Measurements from ENCODE around the gene ROR2. TPM values are rescaled to one million over a fixed set of nuclear protein-coding genes. Genes with fewer than 3 reads are reported as not detected.

ROR2 gene
- total and polyA plus RNA-seq, 2 of the 8 experiments (the other 6 are each of a cell fraction or from before 2014, with no cell fraction given), result 2.7 to 4.3 TPM

- Histone ChIP-seq H2BK20ac (ENCODE audit: low read length) (no peak overlapping the region), H2BK12ac (ENCODE audit: low read depth, low read length) (no peak overlapping the region), H3K36me3 (ENCODE audit: control insufficient read depth in 2 of 4, insufficient read depth in 4 of 4, low read length in 3 of 4) (no peaks in the 10 kb centered on the region), H3K9me3 (ENCODE audit: insufficient read depth in 2 of 2, low read depth in 1 of 2, low read length in 1 of 2) (no peaks in the 10 kb centered on the region), H3K4me2 (ENCODE audit: insufficient read depth in 1 of 2, low read depth in 2 of 2, low read length in 2 of 2) (no peak overlapping the region), H3K4me3 (ENCODE audit: extremely low read depth in 1 of 4, insufficient read depth in 2 of 4, low read depth in 3 of 4, low read length in 4 of 4) (no peak overlapping the region), H3K14ac (ENCODE audit: insufficient read length) (no peak overlapping the region), H2BK15ac (ENCODE audit: low read length) (no peak overlapping the region), H3K27me3 (replicated peaks in 1 of 4; ENCODE audit: control insufficient read depth in 3 of 4, extremely low read depth in 1 of 4, insufficient read depth in 3 of 4, low read length in 3 of 4) (peaks cover 0 to 1% (median 0%) of the 10 kb centered on the region in 4 experiments; a peak in 1 of 7 replicates), H2BK5ac (ENCODE audit: low read depth, low read length) (no peak overlapping the region), H3K23me2 (ENCODE audit: low read depth, low read length) (no peaks in the 10 kb centered on the region), H4K91ac (replicated peaks; ENCODE audit: insufficient read length, low read length) (no peak overlapping the region), H3K23ac (ENCODE audit: insufficient read length) (no peak overlapping the region), H3K9ac (replicated peaks in 1 of 4; ENCODE audit: extremely low read depth in 1 of 4, low read depth in 3 of 4, low read length in 3 of 4) (no peak overlapping the region), H3K4me1 (replicated peaks in 1 of 4; ENCODE audit: control insufficient read depth in 3 of 4, insufficient read depth in 4 of 4, low read length in 3 of 4) (no peaks in the 10 kb centered on the region), H4K8ac (ENCODE audit: extremely low read depth, insufficient read depth, low read length) (no peak overlapping the region), H3K27ac (ENCODE audit: low read depth, low read length) (no peak overlapping the region), H3K79me2 (ENCODE audit: control insufficient read depth in 1 of 2, insufficient read depth in 2 of 2, low read length in 2 of 2) (no peaks in the 10 kb centered on the region), H3K56ac (replicated peaks; ENCODE audit: insufficient read length, low read depth, low read length) (no peak overlapping the region), H2AFZ (ENCODE audit: low read length) (0 out of 2 replicates have a peak overlapping the region, but pooled peaks have one; percentile 6), H4K5ac (ENCODE audit: insufficient read length, low read depth, low read length) (no peak overlapping the region), H2BK120ac (replicated peaks; ENCODE audit: low read depth, low read length) (no peak overlapping the region), H4K20me1 (replicated peaks in 1 of 2; ENCODE audit: control insufficient read depth in 1 of 2, insufficient read depth in 2 of 2, low read length in 2 of 2) (no peaks in the 10 kb centered on the region), H2AK5ac (ENCODE audit: low read depth, low read length) (no peak overlapping the region), H3K18ac (ENCODE audit: extremely low read depth, low read length) (no peak overlapping the region), H3K4ac (replicated peaks; ENCODE audit: insufficient read length, low read depth, low read length) (no peak overlapping the region), H3K79me1 (ENCODE audit: low read depth, low read length) (no peaks in the 10 kb centered on the region)
- POLR2A ChIA-PET (ENCODE audit: partially characterized antibody), result no interaction called here
- no peak for FAIRE-seq
- 65% methylated on average over 2 of the region's 2 CpGs; no CpG with 5 or more reads in 1 of the 2 experiments for WGBS, 2 experiments (ENCODE audit: extremely low coverage in 1 of 2, insufficient coverage in 1 of 2, insufficient read length in 1 of 2, insufficient replicate concordance in 2 of 2, low coverage in 1 of 2, low lambda C conversion rate in 2 of 2, missing lambda C conversion rate in 1 of 2)
- no peak for DNase-seq (ENCODE audit: low read depth in 1 of 2, low spot score in 2 of 2)
- CTCF ChIA-PET (ENCODE audit: partially characterized antibody), result interaction anchor here (1.2 kb wide), 1 partner anchor 9 kb away, joined by 5 read pairs; no protein-coding TSS in a partner anchor
- TF ChIP-seq TAF1 (IDR thresholded peaks at IDR 0.05; ENCODE audit: low read depth, low read length) (no peak), CHD2 (IDR thresholded peaks at IDR 0.05; ENCODE audit: low read length) (no peak), BCL11A (IDR thresholded peaks at IDR 0.05; ENCODE audit: low read depth in 2 of 2, low read length in 2 of 2) (no peak), E2F6 (IDR thresholded peaks at IDR 0.05) (no peak), SRF (IDR thresholded peaks at IDR 0.05; ENCODE audit: low read depth, low read length) (no peak), USF2 (IDR thresholded peaks at IDR 0.05; ENCODE audit: low read length) (no peak), CBX5 (IDR thresholded peaks at IDR 0.05; ENCODE audit: low read depth, low read length) (no peak), TCF12 (IDR thresholded peaks at IDR 0.05; ENCODE audit: low read depth, low read length) (no peak), HDAC6 (IDR thresholded peaks at IDR 0.05; ENCODE audit: low read depth, low read length) (no peak), BACH1 (IDR thresholded peaks at IDR 0.05; ENCODE audit: low read length) (no peak), POLR2AphosphoS5 (IDR thresholded peaks at IDR 0.05; ENCODE audit: low read depth, low read length) (no peak), EP300 (IDR thresholded peaks at IDR 0.05; ENCODE audit: borderline replicate concordance in 1 of 2, low read depth in 2 of 2, low read length in 2 of 2) (no peak)
These were observed 343.6 kb downstream of the ROR2 start for GRCh38 chr9:91606255-91606995.

All from H1 (cell line).